ENCODE measurements around the gene SSH2. TPM values are rescaled to one million over a fixed set of nuclear protein-coding genes. Genes with fewer than 3 reads are reported as not detected.
"Not testable (repeated sequence)": the region's sequence is repeated elsewhere in the genome, so short reads cannot be mapped to it uniquely, and the experiment has no call there.

SSH2 gene
- total RNA-seq, 4 donors from 2014 or later: 14.7 to 33.6 (median 22.2) TPM

DNA sequence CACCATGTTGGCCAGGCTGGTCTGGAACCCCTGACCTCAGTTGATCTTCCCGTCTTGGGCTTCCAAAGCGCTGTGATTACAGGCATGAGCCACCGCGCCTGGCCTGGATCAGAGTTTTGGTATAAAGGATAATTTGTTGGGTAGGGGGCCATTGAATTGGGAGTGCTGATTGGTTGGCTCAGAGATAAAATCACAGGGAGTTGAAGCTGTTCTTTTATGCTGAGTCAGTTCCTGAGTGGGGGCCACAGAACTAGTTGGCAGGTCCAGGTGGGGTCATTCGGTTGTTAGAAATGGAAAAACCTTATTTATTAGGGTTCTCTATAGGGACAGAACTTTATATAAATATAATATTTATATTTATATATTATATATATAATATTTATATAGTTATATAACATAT lies 147.1 kb downstream of the SSH2 start:
- H3K9me3 ChIP-seq: no peaks in the 10 kb centered on the region
- 96% methylated on average over 5 of the region's 5 CpGs for WGBS
- H3K4me1 ChIP-seq: peaks cover 13% of the 10 kb centered on the region
- peaks cover 3% of the 10 kb centered on the region for H3K36me3 ChIP-seq
- H3K4me3 ChIP-seq: no peak overlapping the region
- DNase-seq (ENCODE audit: low spot score in 2 of 2): no peak
- TF ChIP-seq POLR2A (IDR thresholded peaks at IDR 0.05) (no peak), CTCF (IDR thresholded peaks at IDR 0.05) (no peak), EP300 (IDR thresholded peaks at IDR 0.05) (no peak), POLR2AphosphoS5 (IDR thresholded peaks at IDR 0.05) (no peak)
- H3K27ac ChIP-seq: no peak overlapping the region
- H3K27me3 ChIP-seq: no peaks in the 10 kb centered on the region

DNA sequence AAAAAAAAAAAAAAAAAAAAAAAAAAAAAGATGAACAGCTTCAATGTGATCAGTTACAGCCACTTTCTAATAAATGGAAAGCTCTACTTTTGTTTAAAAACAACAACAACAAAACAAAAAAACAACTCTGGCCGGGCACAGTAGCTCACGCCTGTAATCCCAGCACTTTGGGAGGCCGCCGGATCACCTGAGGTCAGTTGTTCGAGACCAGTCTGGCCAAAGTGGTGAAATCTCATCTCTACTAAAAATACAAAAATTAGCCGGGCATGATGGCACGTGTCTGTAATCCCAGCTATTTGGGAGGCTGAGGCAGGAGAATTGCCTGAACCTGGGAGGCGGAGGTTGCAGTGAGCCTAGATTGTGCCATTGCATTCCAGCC lies 150.2 kb downstream of the SSH2 start:
- not testable (repeated sequence) for DNase-seq (ENCODE audit: low spot score in 2 of 2); H3K9me3 ChIP-seq; H3K27ac ChIP-seq; H3K36me3 ChIP-seq; H3K27me3 ChIP-seq; H3K4me3 ChIP-seq; H3K4me1 ChIP-seq
- 87% methylated on average over 8 of the region's 8 CpGs for WGBS

DNA sequence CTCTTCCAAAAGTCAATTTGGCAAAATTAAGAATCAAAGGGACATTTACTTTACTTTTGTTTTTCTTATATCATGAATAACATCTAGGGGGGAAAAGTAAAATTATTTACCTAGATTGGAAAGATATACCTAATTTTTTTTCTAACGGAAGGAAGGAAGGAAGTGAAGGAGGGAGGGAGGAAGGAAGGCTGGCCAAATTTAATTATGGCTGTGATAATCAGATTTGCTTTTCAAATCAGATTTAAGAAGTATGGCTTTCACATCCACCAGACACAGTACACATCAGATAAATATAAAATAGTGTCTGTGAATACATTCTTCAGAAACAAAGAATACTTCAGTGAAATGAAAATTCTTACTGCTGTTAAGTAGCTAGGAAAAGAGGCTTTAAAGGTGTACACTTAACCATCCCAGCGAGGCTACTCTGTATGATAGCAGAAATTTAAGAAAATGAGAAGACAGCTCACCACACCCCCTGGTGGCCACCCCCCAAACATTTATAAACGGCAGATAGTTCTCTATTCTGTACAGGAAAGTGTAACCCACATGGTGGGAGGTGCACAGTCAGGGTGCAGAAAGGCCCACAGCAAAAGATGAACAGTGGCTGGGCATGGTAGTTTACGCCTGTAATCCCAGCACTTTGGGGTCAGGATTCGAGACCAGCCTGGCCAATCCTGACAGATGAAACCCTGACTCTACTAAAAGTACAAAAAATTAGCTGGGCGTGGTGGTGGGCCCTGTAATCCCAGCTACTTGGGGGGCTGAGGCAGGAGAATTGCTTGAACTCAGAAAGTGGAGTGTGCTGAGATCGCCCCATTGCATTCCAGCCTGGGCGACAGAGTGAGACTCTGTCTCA lies 150.8 kb downstream of the SSH2 start:
- DNase-seq (ENCODE audit: low spot score in 2 of 2): peak; percentile 82 to 88
- Histone ChIP-seq H3K4me1 (peaks cover 7% of the 10 kb centered on the region), H3K36me3 (peaks cover 3% of the 10 kb centered on the region), H3K4me3 (no peak overlapping the region), H3K9me3 (no peaks in the 10 kb centered on the region), H3K27ac (no peak overlapping the region), H3K27me3 (no peaks in the 10 kb centered on the region)
- TF ChIP-seq POLR2AphosphoS5 (IDR thresholded peaks at IDR 0.05) (no peak), CTCF (IDR thresholded peaks at IDR 0.05) (peak; percentile 62 to 94), EP300 (IDR thresholded peaks at IDR 0.05) (no peak), POLR2A (IDR thresholded peaks at IDR 0.05) (peak in 1 of 2 donors; percentile 4)
- WGBS: 41% methylated on average over 8 of the region's 8 CpGs

DNA sequence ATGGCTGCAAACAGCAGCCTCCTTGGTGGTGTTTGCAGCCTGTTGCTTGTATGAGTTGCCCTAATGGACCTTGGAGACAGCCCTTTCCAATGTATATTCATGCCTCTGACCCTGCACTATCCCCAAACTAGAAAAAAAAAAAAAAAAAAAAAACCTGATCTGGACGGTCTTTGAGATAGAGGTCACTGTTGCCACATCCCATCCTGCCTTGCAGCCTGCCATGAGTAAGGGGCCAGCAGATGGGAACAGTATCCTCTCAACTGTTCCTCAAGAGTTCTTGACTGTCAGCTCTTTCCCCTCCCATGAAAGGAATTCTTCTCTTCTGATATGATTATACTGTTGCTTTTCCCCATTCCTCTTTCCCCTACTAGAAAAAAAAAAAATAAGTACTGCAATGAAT lies 152.4 kb downstream of the SSH2 start:
- no peak overlapping the region for H3K4me3 ChIP-seq
- 91% methylated on average over 1 of the region's 1 CpG for WGBS
- no peak for DNase-seq (ENCODE audit: low spot score in 2 of 2)

DNA sequence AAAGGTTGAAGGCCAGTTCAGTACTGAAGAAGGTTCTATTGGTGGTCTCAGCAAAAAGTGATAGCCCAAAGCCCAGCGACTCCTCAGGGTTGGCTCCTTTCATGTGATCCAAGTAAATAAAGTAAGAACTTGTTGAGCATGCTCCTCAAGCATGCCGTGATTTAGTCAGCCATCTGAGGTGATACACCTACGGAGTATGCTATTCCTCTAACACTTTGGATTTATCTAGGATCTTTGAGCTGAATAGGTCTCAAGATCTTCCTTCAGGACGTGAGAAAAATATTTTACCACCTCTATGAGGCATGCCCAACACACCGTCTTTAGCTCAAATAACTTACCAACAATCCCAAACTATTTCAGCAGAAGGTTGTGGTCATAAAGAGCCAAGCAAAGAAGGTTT lies 154.0 kb downstream of the SSH2 start:
- Histone ChIP-seq H3K36me3 (no peaks in the 10 kb centered on the region), H3K4me1 (peaks cover 7% of the 10 kb centered on the region), H3K4me3 (no peak overlapping the region), H3K27ac (no peak overlapping the region), H3K27me3 (no peaks in the 10 kb centered on the region), H3K9me3 (no peaks in the 10 kb centered on the region)
- DNase-seq (ENCODE audit: low spot score in 2 of 2): no peak
- 93% methylated on average over 5 of the region's 5 CpGs for WGBS
- no peak for TF ChIP-seq POLR2A (IDR thresholded peaks at IDR 0.05)
- TF ChIP-seq POLR2AphosphoS5 (IDR thresholded peaks at IDR 0.05): no peak
- no peak for TF ChIP-seq EP300 (IDR thresholded peaks at IDR 0.05)
- TF ChIP-seq CTCF (IDR thresholded peaks at IDR 0.05): no peak

More for the DNA sequence above, 152.4 kb downstream of the SSH2 start:
- no peaks in the 10 kb centered on the region for H3K27me3 ChIP-seq
- no peaks in the 10 kb centered on the region for H3K36me3 ChIP-seq
- H3K9me3 ChIP-seq: no peaks in the 10 kb centered on the region
- no peak overlapping the region for H3K27ac ChIP-seq
- peaks cover 7% of the 10 kb centered on the region for H3K4me1 ChIP-seq
- no peak for TF ChIP-seq POLR2AphosphoS5 (IDR thresholded peaks at IDR 0.05)
- no peak for TF ChIP-seq POLR2A (IDR thresholded peaks at IDR 0.05)
- TF ChIP-seq EP300 (IDR thresholded peaks at IDR 0.05): no peak

- no peak overlapping the region for H3K27ac ChIP-seq
- TF ChIP-seq CTCF (IDR thresholded peaks at IDR 0.05): no peak
- no peak for TF ChIP-seq POLR2A (IDR thresholded peaks at IDR 0.05)
- no peak for TF ChIP-seq EP300 (IDR thresholded peaks at IDR 0.05)
- TF ChIP-seq POLR2AphosphoS5 (IDR thresholded peaks at IDR 0.05): no peak
- no peaks in the 10 kb centered on the region for H3K9me3 ChIP-seq
- no peaks in the 10 kb centered on the region for H3K36me3 ChIP-seq
- WGBS: 89% methylated on average over 2 of the region's 2 CpGs
- no peaks in the 10 kb centered on the region for H3K27me3 ChIP-seq
- no peak for DNase-seq (ENCODE audit: low spot score in 2 of 2)
- H3K4me1 ChIP-seq: no peaks in the 10 kb centered on the region
- no peak overlapping the region for H3K4me3 ChIP-seq
Measured at GRCh38 chr17:29772981-29773380, 157.0 kb downstream of the SSH2 start.
